ENCODE data around the gene AMDHD2. TPM values are rescaled to one million over a fixed set of nuclear protein-coding genes. Genes with fewer than 3 reads are reported as not detected.

Gene AMDHD2, protein sequence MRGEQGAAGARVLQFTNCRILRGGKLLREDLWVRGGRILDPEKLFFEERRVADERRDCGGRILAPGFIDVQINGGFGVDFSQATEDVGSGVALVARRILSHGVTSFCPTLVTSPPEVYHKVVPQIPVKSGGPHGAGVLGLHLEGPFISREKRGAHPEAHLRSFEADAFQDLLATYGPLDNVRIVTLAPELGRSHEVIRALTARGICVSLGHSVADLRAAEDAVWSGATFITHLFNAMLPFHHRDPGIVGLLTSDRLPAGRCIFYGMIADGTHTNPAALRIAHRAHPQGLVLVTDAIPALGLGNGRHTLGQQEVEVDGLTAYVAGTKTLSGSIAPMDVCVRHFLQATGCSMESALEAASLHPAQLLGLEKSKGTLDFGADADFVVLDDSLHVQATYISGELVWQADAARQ
- total RNA-seq: 18.7 and 20.3 TPM in 2 replicates

DNA sequence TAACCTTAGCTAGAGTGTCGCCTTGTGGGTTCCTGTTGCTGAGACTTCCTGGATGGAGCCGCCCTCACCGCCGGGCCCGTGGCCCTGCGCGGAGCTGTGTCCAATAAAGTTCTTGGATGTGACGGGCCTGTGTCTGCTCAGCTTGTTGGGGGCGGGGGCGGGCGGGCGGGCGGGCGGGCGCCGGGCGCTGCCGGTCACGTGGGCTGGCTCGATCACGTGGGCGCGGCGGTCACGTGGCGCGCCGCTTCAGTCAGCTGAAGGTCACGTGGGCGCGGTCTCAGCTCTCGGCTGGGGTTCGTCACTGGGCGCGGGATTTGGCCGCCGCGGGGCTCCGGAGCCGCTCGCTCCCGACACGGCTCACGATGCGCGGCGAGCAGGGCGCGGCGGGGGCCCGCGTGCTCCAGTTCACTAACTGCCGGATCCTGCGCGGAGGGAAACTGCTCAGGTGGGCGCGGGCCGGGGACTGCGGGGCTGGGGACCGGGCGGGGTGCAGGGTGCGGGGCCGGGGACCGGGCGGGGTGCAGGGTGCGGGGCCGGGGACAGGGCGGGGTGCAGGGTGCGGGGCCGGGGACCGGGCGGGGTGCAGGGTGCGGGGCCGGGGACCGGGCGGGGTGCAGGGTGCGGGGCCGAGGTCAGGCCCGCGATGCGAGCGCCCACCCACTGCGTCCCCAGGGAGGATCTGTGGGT lies at the start of gene AMDHD2:
AMDHD2 (plus strand) TSS at position 275 of the 687 bp plus-strand sequence; CDS start at position 363, 88 bp downstream.

DNA sequence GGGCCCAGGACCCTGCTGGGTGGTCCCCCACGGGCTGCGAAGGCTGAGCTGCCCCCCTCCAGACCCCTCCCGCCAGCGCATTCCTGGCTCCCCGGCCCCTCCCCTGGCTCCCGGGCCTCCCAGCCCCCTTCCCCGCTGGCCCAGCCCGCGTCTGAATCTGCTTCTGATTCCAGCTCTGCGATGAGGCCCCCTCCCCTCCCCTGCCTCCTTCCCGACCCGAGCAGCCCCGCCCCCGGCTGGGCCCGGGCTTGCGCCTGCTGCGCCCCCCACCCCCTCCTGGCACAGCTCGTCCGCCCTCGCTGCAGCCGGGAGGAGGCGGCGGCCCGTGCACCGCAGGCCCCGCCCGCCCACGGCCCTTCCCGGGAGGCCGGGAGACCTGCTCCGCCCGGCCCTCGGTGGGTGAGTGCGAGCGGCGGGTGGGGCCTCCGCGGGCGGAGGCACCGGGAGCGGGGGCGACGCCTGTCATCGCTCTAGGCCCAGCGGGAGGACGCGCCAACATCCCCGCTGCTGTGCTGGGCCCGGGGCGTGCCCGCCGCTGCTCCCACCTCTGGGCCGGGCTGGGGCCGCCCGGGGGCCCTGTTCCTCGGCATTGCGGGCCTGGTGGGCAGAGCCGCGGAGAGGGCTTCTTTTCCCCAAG lies 49.0 kb upstream of the AMDHD2 start, which contains the start of gene NTN3:
NTN3 (plus strand) TSS at position 282 of the 637 bp plus-strand sequence. CDS start 405 bp downstream, outside the sequence.

DNA sequence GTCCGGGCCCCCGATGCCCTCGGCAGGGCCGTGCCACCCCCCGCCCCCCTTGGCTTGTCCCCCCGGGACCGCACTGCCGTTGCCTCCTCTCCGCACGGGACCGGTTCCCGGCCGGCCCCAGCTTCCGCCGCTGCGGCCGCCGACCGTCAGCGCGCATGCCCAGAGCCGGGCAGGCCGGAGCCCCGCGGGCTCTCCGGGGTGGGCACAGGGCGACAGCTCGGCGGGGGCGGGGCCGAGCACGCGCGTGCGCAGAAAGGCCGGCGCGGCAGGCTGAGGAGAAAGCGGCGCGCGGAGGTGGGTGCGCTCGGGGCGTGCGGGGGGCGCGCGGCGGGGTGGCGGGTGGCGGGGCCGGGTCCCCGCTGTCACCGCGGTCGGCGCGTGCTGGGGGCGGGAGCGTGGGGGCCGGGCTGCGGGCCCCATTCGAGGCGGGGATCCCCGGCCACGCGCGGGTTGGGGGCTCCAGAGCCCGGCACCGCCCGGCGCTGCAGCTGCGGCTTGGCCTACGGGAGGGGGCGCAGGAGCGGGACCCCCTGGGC lies 45.2 kb upstream of the AMDHD2 start, which contains the start of gene TBC1D24:
TBC1D24 (plus strand) TSS at position 251 of the 536 bp plus-strand sequence. CDS start 21,022 bp downstream, outside the sequence.

DNA sequence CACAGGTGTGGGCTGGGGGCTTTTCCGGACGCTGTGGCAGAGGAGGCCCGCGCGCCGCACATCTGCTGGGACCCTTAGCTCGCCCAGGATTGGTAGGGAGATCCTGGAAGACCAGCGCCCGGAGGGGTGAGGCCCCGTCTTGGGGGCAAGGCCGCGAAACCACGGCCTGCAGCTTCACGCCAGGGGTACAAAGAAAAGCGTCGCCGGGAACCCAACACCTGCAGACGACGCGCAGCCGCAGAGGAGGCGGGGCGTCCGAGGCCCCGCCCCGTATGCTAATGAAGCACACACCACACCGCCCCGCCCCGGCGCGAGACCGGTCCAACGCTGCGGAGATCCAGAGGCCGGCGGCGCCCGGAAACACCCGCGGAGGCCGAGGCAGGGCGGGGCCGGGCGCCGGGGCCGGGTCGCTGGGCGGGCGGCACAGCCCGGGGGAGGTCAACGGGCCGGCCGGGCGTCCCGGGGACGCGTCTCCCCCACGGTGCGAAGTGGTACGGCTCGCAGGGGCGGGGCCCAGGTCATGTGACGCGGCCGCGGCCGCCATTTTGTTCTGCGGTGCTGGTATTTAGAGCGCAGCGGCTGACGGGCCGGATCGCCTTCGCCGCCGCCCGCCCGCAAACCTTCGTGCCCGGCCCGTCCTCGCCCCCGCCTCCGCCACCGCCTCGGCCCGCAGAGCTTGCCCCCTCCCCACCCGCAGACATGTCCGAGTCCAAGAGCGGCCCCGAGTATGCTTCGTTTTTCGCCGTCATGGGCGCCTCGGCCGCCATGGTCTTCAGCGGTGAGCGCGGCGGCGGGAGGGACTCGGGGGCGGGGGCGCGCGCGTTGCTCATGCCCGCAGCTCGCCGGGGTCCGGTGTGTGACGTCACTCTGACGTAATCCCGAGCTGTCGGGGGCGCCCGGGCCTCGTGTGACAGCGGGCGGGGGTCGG lies 6.5 kb upstream of the AMDHD2 start, which contains the start of gene ATP6V0C:
ATP6V0C (plus strand) TSS at position 548 of the 928 bp plus-strand sequence; CDS start at position 700, 152 bp downstream.

DNA sequence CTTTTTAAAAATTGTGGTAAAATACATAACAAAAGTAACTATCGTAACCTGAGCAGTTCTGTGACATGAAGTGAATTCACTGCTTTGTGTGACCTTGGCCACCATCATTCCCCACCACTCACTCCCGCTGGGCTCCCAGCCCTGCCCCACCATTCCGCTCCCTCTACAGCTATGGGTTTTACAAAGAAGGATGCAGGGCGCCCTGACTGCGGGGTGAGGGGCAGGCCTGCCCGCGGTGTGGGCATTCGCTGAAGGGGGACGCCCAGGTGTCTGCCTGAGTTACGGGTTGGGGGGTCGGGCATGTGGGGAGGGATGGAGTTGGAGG lies 11.2 kb downstream of the AMDHD2 start, which contains the start of gene CEMP1:
CEMP1 (minus strand) TSS at position 38 of the 325 bp plus-strand sequence. CDS start 335 bp downstream, outside the sequence.

DNA sequence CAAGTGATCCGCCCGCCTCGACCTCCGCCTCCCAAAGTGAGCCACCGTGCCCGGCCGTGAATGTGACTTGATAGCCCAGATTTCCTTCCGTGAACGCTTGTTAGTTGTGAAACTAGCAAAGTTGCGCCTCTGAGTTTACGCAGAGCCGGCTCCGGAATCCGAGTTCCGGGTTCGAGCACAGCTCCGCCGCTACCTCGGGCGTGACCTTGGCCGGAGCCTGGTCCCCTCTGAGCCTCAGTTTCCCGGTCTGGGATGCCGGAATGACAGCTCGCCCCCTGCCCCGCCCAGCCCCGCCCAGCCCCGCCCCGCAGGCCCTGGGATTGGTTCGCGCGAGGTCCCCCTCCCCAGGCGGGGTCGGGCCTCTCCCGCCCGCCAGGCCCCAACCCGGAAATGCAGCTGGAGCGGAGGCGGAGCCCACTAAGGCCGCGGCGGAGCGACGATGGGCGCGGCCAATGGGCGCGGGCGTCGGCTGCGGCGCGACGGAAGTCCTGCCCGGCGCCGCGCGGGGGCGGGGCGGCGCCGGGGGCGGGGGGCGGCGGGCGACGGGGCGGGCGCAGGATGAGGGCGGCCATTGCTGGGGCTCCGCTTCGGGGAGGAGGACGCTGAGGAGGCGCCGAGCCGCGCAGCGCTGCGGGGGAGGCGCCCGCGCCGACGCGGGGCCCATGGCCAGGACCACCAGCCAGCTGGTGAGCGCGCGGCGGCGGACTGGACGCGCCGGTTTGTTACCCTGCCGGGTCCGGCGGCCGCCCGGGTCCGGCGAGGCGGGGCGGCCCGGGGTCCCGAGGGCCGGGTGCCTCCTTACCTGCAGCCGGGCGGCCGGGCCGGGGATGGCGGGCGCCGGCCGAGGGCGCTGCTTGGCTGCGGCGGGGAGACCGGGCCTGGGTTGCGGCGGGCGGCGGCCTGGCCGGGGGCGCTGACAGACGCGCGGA lies 17.5 kb downstream of the AMDHD2 start, which contains the start of gene PDPK1:
PDPK1 (plus strand) TSS at position 571 of the 929 bp plus-strand sequence; CDS start at position 663, 92 bp downstream.

Other genes with a start within 250 kb of the AMDHD2 start
- gene ABCA3, start 179.6 kb upstream of the AMDHD2 start, total RNA-seq: 0.13 and 3.1 TPM in 2 replicates
- gene CCNF, start 90.9 kb upstream of the AMDHD2 start, total RNA-seq: 13.3 and 23.3 TPM in 2 replicates
- 8.6 and 11.0 TPM in 2 replicates for gene TEDC2, start 60.3 kb upstream of the AMDHD2 start, total RNA-seq
- gene NTN3, start 49.1 kb upstream of the AMDHD2 start, total RNA-seq: 0.13 and 1.2 TPM in 2 replicates
- gene TBC1D24, start 45.2 kb upstream of the AMDHD2 start, total RNA-seq: 6.7 and 11.5 TPM in 2 replicates
- 51.3 and 55.6 TPM in 2 replicates for gene ATP6V0C, start 6.4 kb upstream of the AMDHD2 start, total RNA-seq
- gene CEMP1, start 11.0 kb downstream of the AMDHD2 start, total RNA-seq: not detected in 2 replicates
- 13.6 and 29.9 TPM in 2 replicates for gene PDPK1, start 17.6 kb downstream of the AMDHD2 start, total RNA-seq
- 29.2 and 33.1 TPM in 2 replicates for gene KCTD5, start 162.2 kb downstream of the AMDHD2 start, total RNA-seq
- 0.13 and 4.7 TPM in 2 replicates for gene PRSS27, start 199.9 kb downstream of the AMDHD2 start, total RNA-seq
- gene SRRM2, start 232.3 kb downstream of the AMDHD2 start, total RNA-seq: 55.5 and 171 TPM in 2 replicates

All from epithelial cell of alveolus of lung (primary cell).